NCI-H2196 (cell line): Measurements from ENCODE around the gene ZNF568.

Experiments used
- DNase-seq: peaks from one replicate; lab custom pipeline; 2025; ENCODE audit not compliant: unreplicated experiment; lab: John Stamatoyannopoulos, UW

The ZNF568 gene

DNA sequence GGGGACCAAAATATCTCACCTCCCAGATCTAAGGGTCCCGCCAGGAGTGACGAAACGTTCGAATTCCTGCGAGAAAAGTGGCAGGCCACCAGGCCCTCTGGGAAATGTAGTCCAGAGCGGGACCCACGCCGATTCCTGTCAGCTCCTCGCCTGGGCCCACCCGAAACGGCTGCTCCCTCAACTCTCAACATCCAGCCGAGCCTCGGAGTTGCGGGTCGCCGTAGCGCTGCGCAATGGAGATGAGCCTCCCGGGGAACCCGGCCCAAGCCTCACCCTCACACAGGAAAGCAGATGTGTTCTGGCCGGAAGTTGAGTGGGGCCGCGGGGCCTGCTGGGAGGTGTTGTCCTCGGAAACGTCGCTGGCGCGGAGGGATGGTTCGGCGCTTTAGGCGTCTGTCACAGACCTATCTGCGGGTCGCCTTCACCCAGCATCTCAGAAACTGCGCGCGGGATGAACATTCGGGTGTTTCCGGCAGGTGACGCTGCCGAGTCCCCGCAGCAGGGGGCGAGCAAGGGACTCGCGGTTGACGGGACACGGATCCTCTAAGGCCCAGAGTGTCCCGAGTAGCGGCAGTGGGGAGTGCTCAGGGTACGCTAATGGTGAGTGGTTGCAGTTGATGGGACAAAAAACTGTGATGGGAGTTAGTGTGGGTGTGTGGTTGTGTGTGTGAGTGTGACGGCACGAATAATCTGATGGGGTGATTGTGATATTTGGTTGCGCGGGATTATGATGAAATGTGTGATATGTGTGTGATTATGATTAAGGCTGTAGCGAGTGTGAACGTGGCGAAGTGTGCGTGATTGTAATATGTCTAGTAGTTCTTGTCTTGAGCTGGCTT, at the start of gene ZNF568, which contains the start of gene ZNF829:
Gene ZNF568 (plus strand): TSS at position 341 of the 839 bp plus-strand sequence. CDS start 6,439 bp downstream, outside the sequence.
Gene ZNF829 (minus strand): TSS at position 300 of the 839 bp plus-strand sequence. CDS start 1,124 bp downstream, outside the sequence.
- DNase-seq: peak; percentile 67

DNA sequence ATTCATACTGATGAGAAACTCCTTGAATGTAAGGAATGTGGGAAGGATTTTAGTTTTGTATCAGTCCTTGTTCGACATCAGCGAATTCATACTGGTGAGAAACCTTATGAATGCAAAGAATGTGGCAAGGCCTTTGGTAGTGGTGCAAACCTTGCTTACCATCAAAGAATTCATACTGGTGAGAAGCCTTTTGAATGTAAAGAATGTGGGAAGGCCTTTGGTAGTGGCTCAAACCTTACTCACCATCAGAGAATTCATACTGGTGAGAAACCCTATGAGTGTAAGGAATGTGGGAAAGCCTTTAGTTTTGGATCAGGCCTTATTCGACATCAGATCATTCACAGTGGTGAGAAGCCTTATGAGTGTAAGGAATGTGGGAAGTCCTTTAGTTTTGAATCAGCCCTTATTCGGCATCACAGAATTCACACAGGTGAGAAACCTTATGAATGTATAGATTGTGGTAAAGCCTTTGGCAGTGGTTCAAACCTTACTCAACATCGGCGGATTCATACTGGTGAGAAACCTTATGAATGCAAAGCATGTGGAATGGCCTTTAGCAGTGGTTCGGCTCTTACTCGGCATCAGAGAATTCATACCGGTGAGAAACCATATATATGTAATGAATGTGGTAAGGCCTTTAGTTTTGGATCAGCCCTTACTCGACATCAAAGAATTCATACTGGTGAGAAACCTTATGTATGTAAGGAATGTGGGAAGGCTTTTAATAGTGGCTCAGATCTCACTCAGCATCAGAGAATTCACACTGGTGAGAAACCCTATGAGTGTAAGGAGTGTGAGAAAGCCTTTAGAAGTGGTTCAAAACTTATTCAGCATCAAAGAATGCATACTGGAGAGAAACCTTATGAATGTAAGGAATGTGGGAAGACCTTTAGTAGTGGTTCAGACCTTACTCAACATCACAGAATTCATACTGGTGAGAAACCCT, 38.9 kb upstream of the ZNF568 start:
- DNase-seq: no peak

- no peak for DNase-seq
Measured at GRCh38 chr19:36891768-36892357, 24.3 kb upstream of the ZNF568 start.

GRCh38 chr19:36894849-36895383, 21.2 kb upstream of the ZNF568 start:
- DNase-seq: no peak

DNA sequence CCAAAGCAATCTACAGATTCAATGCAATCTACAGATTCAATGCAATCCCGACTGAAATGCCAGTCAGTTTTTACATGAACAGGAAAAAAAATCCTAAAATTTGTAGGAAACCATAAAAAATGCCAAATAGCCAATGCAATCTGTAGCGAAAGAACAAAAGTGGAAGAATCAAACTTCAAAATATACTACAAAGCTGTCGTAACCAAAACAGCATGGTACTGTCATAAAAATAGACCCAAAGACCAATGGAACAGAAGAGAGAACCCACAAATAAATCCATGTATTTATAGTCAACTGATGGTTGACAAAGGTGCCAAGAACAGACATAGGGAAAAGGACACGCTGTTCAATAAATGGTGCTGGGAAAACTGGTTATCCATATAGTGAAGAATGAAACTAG, 17.7 kb upstream of the ZNF568 start:
- no peak for DNase-seq

DNA sequence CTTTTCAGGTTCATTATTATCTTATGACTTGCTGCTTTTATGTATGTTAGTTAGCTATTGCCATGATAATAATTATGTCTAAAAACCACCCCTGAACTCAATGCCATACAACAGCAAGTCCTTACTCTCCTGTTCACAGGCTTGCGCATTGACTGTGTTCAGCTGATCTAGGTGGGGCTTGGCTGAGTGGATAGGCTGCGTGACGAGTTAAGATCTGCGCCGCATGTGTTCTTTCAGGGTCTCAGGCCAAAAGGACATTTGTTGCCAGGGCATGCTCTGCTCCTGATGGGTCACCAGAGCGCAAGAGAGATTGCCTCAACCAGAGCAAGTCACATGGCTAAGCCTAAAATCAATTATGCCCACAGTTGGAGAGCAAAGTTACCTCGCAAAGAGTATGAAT, 859 bp downstream of the ZNF568 start:
- no peak for DNase-seq

GRCh38 chr19:36918090-36918489, 2.0 kb downstream of the ZNF568 start:
- no peak for DNase-seq

GRCh38 chr19:36931684-36932083, 15.6 kb downstream of the ZNF568 start:
- DNase-seq: no peak

DNA sequence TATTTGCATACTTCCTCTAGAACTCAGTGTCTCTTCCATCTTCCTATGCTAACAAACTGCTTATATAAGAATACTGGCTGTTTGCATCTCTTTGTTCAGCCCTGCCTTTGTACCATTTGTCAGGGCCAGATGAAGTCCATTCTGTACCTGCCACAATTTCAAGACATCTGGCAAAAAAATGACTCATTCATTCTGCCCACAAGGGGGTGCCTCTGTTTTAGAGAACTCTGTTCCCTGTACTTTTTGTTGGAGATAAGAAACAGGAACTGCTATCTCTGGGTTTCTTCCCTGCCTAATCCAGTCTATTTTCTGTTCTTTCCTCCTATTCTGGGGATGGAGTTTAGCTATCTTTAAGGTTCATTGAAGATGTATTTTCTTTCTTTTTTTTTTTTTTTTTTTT, 23.0 kb downstream of the ZNF568 start:
- DNase-seq: no peak

DNA sequence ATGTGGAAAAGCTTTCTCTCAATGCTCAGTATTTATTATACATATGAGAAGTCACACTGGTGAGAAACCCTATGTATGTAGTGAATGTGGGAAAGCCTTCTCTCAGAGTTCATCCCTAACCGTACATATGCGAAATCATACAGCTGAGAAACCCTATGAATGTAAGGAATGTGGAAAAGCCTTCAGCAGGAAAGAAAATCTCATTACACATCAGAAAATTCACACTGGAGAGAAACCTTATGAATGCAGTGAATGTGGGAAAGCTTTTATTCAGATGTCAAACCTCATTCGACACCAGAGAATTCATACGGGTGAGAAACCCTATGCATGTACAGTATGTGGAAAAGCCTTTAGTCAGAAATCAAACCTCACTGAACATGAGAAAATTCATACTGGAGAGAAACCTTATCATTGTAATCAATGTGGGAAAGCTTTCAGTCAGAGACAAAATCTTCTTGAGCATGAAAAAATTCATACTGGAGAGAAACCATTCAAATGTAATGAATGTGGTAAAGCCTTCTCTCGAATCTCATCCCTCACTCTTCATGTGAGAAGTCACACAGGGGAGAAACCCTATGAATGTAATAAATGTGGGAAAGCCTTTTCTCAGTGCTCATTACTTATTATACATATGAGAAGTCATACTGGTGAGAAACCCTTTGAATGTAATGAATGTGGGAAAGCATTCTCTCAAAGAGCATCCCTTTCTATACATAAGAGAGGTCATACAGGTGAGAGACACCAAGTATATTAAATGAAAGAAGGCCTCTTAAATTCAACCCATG, 34.4 kb downstream of the ZNF568 start:
- no peak for DNase-seq

DNA sequence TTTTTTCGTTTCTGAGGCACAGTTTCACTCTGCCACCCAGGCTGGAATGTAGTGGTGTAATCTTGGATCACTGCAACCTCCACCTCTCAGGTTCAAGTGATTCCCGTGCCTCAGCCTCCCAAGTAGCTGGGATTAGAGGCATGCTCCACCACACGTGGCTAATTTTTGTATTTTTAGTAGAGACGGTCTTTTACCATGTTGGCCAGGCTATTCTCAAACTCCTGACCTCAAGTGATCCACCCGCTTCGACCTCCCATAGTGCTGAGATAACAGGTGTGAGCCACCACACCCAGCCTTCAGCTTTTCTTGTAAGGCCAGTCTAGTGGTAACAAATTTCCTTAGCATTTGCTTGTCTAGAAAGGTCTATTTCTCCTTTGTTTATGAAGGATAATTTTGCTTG, 46.2 kb downstream of the ZNF568 start:
- no peak for DNase-seq

DNA sequence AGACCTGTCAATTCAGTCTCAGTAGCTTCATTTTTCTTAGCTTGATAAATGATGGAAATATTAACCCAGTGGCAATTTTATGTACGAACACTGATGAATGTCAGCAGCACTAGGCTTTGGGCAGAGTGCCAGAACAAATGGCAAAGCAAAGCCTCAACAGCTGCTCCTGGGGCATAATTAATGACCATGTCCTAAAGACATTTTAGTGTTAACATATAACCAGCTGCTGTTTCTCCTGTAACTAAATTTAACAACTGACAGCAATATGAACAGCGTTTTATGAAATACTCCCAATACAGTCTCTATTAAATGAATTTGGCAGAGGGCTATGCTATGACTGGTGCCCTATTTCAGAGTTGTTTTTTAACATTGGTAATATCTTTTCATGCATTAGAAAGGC, 47.1 kb downstream of the ZNF568 start:
- no peak for DNase-seq

DNA sequence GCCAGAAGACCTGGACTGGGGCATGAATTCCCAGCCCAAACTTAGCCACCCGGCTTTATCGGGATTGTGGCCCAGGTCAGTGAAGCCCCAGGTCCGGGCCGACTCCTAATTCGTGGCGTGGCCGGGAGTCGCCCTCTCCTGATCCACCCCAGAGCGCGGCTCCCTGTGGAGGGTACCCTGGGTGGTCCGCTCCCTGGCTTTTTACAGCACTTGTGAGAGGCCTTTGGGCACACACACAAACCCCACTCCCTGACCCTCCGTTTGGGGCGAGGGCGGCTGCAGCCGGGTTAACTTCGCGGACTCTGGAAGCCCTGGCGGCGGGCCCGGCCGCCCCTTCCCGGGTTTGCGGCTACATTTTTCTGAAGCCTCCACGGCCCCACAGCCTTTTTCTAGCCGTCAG, 56.4 kb downstream of the ZNF568 start:
- no peak for DNase-seq

GRCh38 chr19:36973021-36973843, 57.1 kb downstream of the ZNF568 start:
- DNase-seq: no peak

DNA sequence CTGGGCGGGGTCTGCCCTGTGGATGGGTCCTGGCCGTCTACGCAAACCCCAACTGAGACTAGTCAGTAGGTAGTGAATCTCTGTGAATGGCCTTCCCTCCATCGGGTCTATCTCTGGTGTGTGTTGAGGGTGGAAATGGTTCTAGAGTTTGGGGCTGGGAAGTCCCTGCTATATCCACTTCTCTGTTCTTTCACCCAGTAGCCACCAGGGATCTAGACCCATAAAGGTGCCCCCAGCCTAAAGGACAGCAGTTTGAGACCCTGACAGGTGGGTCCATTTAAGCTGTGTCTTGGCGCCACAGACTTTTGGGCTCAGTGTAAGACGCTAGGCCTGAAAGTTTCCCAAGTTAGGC, 57.7 kb downstream of the ZNF568 start:
- DNase-seq: no peak

DNA sequence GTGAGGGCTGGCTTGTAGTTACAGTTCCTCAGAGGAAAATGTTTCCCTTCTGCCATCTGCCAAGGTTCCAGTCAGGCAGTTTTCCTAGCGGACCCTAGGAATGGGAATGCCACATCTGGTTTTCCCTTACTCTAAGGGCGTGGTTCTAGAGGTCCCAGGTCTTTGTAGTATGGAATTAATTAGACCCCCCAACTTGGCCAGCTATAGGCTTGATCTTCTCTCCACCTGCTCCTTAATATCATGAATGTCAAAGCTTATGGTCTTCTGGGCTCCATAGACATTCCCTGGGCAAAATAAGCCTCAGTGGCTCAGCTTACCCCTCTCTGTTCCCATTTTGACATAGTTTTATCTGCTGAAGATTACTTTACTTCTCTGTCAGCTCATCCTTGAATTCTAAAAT, 70.0 kb downstream of the ZNF568 start:
- no peak for DNase-seq

DNA sequence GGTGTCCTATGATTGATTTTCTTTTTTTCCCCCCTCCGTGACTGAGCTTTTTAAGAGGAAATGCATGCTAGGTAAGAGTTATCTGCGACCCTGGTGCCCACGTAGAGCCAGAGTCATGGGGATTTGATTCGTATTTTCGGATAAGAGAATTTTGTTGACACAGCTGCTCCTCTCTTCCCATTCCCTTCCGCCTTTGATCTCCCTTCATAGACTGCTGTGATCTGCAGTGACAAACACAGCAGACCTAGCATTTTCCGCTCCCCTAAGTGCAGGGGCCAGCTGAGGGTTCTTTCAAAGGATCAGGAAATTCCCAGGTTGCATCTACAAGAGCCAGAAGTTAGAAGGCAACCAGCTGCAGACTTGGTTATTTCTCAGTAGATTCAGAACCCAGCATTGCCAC, 70.5 kb downstream of the ZNF568 start:
- DNase-seq: no peak

DNA sequence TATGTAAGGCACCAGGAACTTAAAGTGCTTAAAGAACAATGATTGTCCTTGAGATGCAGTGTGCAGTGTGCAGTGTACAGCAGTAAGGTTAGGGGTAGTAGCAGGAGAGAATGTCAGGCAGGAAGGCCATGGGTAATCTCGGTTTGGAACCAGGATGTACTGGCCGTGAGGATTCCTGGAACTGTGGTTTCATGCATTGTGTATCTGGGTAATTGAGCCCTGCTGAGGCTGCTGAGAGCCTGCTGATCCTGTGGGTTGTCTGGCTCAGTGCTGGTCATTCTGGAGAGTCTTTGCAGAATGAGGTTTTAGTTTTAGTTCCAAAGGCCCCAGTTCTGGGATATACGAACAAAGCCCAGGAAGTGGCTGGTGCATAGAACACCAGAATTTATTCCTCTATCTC, 71.0 kb downstream of the ZNF568 start:
- no peak for DNase-seq

- no peak for DNase-seq
Measured at GRCh38 chr19:36997152-36997842, 81.2 kb downstream of the ZNF568 start.
